DOHH2 (cell line): ENCODE data around the gene RAB23.
"Not testable (repeated sequence)": the region's sequence is repeated elsewhere in the genome, so short reads cannot be mapped to it uniquely, and the experiment has no call there.

Experiments used
- H3F3A ChIP-seq: fragments of 200-600 bp; sonication (generic), shearing (Covaris generic); 2 replicates; pipeline ENCODE4 v1.6.0; 2016; ENCODE audit warnings: antibody characterized with exemption, mild to moderate bottlenecking; ENCODE audit not compliant: control insufficient read depth, insufficient read depth
- H3K27ac ChIP-seq: fragments of 200-600 bp; sonication (generic); 2 replicates; pipeline ENCODE4 v1.5.1; 2014; ENCODE audit warnings: low read depth, mild to moderate bottlenecking, low read length, moderate library complexity
- H3K27me3 ChIP-seq: fragments of 200-600 bp; sonication (generic); 2 replicates; pipeline ENCODE4 v1.6.1; 2014; ENCODE audit warnings: mild to moderate bottlenecking, low read length, mixed read lengths; ENCODE audit not compliant: control insufficient read depth
- H3K36me3 ChIP-seq: fragments of 200-600 bp; sonication (generic); 2 replicates; pipeline ENCODE4 v1.6.1; 2014; ENCODE audit warnings: mild to moderate bottlenecking, low read length, moderate library complexity, mixed read lengths; ENCODE audit not compliant: control insufficient read depth
- H3K4me1 ChIP-seq: fragments of 200-600 bp; sonication (generic); 2 replicates; pipeline ENCODE4 v1.6.1; 2014; ENCODE audit warnings: mild to moderate bottlenecking, low read length, mixed read lengths; ENCODE audit not compliant: control insufficient read depth
- H3K4me2 ChIP-seq: fragments of 200-600 bp; sonication (generic); 2 replicates; pipeline ENCODE4 v1.6.0; 2014; ENCODE audit warnings: mild to moderate bottlenecking, low read length, moderate library complexity
- H3K4me3 ChIP-seq: fragments of 200-600 bp; sonication (generic); 2 replicates; pipeline ENCODE4 v1.5.1; 2014; ENCODE audit warnings: mild to moderate bottlenecking, low read length, mixed read lengths
- H3K79me2 ChIP-seq: fragments of 200-600 bp; sonication (generic); 2 replicates; pipeline ENCODE4 v1.6.1; 2014; ENCODE audit warnings: mild to moderate bottlenecking, low read length, mixed read lengths; ENCODE audit not compliant: control insufficient read depth
- H3K9me2 ChIP-seq: fragments of 200-600 bp; sonication (generic); replicated peaks from 2 replicates; pipeline ENCODE4 v1.6.1; 2014; ENCODE audit warnings: mild to moderate bottlenecking, low read length, mixed read lengths; ENCODE audit not compliant: control insufficient read depth
- H3K9me3 ChIP-seq: fragments of 200-600 bp; sonication (generic); 2 replicates; pipeline ENCODE4 v1.6.1; 2014; ENCODE audit warnings: antibody characterized with exemption, low read length, mixed read lengths; ENCODE audit not compliant: control insufficient read depth, insufficient read depth
- H4K20me1 ChIP-seq: fragments of 200-600 bp; sonication (generic); 2 replicates; pipeline ENCODE4 v1.6.0; 2014; ENCODE audit warnings: low read depth, mild to moderate bottlenecking, antibody characterized with exemption, low read length, moderate library complexity; ENCODE audit not compliant: control insufficient read depth, insufficient read depth
- EZH2phosphoT487 ChIP-seq: fragments of 200-600 bp; sonication (generic); IDR thresholded peaks from 2 replicates; pipeline ENCODE4 v1.6.1; 2017; ENCODE audit warnings: borderline replicate concordance, mild to moderate bottlenecking, antibody characterized with exemption, low read length, moderate library complexity, mixed read lengths
- TF ChIP-seq, protein P1 (sequence below): fragments of 200-600 bp; sonication (generic); IDR thresholded peaks from one replicate; pipeline ENCODE4 v1.5.1; 2014; ENCODE audit warnings: antibody characterized with exemption, mild to moderate bottlenecking, low read depth, low read length; ENCODE audit not compliant: poor library complexity, severe bottlenecking

Gene RAB23

DNA sequence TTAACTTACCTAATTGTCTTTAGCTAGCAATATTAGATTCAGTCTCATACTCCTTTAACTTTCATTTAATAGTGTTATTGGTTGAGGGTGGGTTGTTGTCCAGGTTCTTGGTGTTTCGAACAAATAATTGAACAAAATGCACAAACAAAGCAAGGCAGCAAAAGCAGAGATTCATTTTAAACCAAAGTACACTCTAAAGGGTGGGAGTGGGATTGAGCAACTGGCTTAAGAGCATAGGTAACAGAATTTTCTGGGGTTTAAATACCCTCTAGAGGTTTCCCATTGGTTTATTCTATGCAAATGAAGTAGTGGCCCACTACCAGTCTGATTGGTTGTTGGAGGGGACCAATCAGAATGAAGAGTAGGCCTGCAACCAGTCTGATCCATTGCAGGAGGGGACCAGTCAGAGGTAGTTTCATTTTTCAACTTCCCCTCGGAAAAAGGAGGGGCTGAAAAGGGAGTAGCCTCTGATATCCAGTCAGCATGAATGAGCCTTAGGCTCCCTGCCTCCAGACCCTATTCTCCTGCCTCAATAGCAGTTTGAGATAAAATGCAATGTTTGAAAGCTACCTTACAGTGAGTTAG, 26.3 kb upstream of the RAB23 start:
- no peaks in the 10 kb centered on the region for H3F3A ChIP-seq
- no peak overlapping the region for H3K27ac ChIP-seq
- no peaks in the 10 kb centered on the region for H3K27me3 ChIP-seq
- no peak overlapping the region for H3K4me2 ChIP-seq
- no peak overlapping the region for H3K4me3 ChIP-seq
- H4K20me1 ChIP-seq: no peaks in the 10 kb centered on the region
- TF ChIP-seq, protein P1, sequence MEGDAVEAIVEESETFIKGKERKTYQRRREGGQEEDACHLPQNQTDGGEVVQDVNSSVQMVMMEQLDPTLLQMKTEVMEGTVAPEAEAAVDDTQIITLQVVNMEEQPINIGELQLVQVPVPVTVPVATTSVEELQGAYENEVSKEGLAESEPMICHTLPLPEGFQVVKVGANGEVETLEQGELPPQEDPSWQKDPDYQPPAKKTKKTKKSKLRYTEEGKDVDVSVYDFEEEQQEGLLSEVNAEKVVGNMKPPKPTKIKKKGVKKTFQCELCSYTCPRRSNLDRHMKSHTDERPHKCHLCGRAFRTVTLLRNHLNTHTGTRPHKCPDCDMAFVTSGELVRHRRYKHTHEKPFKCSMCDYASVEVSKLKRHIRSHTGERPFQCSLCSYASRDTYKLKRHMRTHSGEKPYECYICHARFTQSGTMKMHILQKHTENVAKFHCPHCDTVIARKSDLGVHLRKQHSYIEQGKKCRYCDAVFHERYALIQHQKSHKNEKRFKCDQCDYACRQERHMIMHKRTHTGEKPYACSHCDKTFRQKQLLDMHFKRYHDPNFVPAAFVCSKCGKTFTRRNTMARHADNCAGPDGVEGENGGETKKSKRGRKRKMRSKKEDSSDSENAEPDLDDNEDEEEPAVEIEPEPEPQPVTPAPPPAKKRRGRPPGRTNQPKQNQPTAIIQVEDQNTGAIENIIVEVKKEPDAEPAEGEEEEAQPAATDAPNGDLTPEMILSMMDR: no peak
- TF ChIP-seq EZH2phosphoT487: no peak
- H3K79me2 ChIP-seq: no peaks in the 10 kb centered on the region
- H3K4me1 ChIP-seq: no peaks in the 10 kb centered on the region
- no peaks in the 10 kb centered on the region for H3K9me3 ChIP-seq
- H3K9me2 ChIP-seq: no peaks in the 10 kb centered on the region
- H3K36me3 ChIP-seq: no peaks in the 10 kb centered on the region

DNA sequence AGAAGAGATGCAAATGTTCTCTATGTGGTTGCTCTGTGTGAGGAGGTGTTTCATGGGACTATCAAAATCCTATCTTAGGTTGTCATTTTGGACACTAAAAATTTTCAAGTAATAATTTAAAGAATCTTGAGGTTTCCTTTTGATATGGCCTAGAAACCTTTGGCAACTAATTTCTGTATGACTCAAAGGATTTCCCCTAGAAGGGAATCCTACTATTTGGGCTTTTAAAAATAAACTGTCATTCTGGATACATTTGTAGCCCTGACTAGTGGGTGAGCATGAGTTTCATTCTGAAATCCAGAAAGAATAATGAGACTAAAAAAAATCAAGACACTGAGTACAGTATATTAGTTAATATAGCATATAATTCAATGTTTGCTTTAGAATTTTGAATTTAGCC, 25.5 kb upstream of the RAB23 start:
- no peaks in the 10 kb centered on the region for H3K36me3 ChIP-seq
- H3K9me3 ChIP-seq: no peaks in the 10 kb centered on the region
- no peak for TF ChIP-seq EZH2phosphoT487
- TF ChIP-seq, protein P1: no peak
- H3K4me2 ChIP-seq: no peak overlapping the region
- H4K20me1 ChIP-seq: no peaks in the 10 kb centered on the region
- H3F3A ChIP-seq: no peaks in the 10 kb centered on the region
- no peaks in the 10 kb centered on the region for H3K9me2 ChIP-seq
- H3K27me3 ChIP-seq: no peaks in the 10 kb centered on the region
- no peak overlapping the region for H3K4me3 ChIP-seq
- no peaks in the 10 kb centered on the region for H3K79me2 ChIP-seq
- H3K27ac ChIP-seq: no peak overlapping the region
- H3K4me1 ChIP-seq: no peaks in the 10 kb centered on the region

GRCh38 chr6:57246307-57246706, 24.2 kb upstream of the RAB23 start:
- H3K4me3 ChIP-seq: no peak overlapping the region
- no peak overlapping the region for H3K4me2 ChIP-seq
- H4K20me1 ChIP-seq: no peaks in the 10 kb centered on the region
- no peaks in the 10 kb centered on the region for H3F3A ChIP-seq
- no peaks in the 10 kb centered on the region for H3K36me3 ChIP-seq
- no peak overlapping the region for H3K27ac ChIP-seq
- H3K27me3 ChIP-seq: no peaks in the 10 kb centered on the region
- H3K9me2 ChIP-seq: no peaks in the 10 kb centered on the region
- no peaks in the 10 kb centered on the region for H3K9me3 ChIP-seq
- no peak for TF ChIP-seq EZH2phosphoT487
- TF ChIP-seq, protein P1: no peak
- H3K4me1 ChIP-seq: no peaks in the 10 kb centered on the region
- no peaks in the 10 kb centered on the region for H3K79me2 ChIP-seq

DNA sequence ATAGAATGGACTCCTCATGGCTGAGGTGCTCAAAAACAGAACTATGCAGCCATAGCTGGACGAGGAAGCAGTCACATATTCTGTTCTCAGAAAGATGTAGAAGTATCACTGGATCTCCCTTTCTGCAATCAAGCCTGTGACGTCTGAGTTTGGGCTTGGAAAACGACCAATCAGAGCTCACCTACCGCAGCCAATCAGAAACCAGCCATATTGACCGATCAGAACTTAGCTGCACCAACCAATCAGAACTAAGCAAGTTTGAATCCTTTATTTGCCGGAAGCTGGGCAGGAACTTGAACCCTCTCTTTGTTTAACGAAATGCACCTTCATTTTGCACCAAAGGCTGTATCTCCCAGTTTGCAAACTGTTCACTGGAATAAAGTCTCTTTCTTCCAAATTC, 21.8 kb upstream of the RAB23 start:
- H3K4me1 ChIP-seq: no peaks in the 10 kb centered on the region
- H4K20me1 ChIP-seq: no peaks in the 10 kb centered on the region
- no peaks in the 10 kb centered on the region for H3F3A ChIP-seq
- H3K9me3 ChIP-seq: no peaks in the 10 kb centered on the region
- TF ChIP-seq EZH2phosphoT487: no peak
- TF ChIP-seq, protein P1: no peak
- no peak overlapping the region for H3K4me2 ChIP-seq
- H3K79me2 ChIP-seq: no peaks in the 10 kb centered on the region
- no peak overlapping the region for H3K27ac ChIP-seq
- no peaks in the 10 kb centered on the region for H3K9me2 ChIP-seq
- no peaks in the 10 kb centered on the region for H3K36me3 ChIP-seq
- no peak overlapping the region for H3K4me3 ChIP-seq
- no peaks in the 10 kb centered on the region for H3K27me3 ChIP-seq

- H3K27me3 ChIP-seq, H3K4me1 ChIP-seq, H3K9me3 ChIP-seq, H3K27ac ChIP-seq, H3K79me2 ChIP-seq, H3K9me2 ChIP-seq, H3K4me3 ChIP-seq, H3F3A ChIP-seq, H3K4me2 ChIP-seq, H4K20me1 ChIP-seq, H3K36me3 ChIP-seq: not testable (repeated sequence)
Measured at GRCh38 chr6:57243526-57243925, 21.4 kb upstream of the RAB23 start.
